ENCODE results near the gene AHNAK.
"Not testable (repeated sequence)": the region's sequence is repeated elsewhere in the genome, so short reads cannot be mapped to it uniquely, and the experiment has no call there.

The AHNAK gene

DNA sequence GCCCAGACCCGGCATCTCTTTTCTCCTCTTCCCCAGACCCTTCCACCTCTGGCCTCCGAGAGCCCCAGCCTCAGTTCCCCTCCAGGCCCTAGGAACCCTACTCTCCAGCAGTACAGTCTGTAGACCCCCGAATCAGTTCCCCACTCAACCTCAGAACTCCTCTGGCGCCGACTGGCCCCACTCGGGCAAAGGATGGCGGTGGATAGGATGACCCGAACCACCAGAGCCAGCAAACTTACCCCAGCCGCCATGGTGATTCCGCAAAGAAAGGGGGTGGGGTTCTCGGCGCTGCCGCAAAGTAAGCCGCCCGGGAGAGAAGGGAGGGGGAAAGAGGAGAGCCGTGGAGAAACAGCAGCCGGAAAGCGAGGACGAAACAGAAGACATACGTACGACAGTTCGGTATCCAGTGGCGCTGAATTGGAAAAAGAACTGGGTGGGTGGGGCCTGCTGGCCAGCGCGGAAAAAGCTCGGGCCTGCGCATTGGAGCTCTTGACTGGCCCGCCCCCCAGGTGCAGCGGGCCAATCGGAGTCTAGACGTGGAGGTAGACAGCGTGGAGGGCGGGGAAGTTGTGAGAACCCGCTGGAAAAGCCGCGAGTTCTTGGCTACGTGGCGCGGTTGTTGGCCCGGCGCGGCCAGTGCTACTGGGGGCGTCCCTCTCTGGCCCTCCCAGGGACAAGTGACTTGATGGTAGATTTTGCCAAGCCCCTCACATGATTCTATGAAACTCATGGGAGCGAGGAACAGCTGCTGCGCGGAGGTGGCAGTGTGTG, 27.2 kb upstream of the AHNAK start, which contains the start of gene EEF1G:
Gene EEF1G, minus strand, starts transcription at position 300 of the 771 bp plus-strand sequence. Its CDS starts 49 bp downstream, at position 251.
- TF ChIP-seq, protein P1, sequence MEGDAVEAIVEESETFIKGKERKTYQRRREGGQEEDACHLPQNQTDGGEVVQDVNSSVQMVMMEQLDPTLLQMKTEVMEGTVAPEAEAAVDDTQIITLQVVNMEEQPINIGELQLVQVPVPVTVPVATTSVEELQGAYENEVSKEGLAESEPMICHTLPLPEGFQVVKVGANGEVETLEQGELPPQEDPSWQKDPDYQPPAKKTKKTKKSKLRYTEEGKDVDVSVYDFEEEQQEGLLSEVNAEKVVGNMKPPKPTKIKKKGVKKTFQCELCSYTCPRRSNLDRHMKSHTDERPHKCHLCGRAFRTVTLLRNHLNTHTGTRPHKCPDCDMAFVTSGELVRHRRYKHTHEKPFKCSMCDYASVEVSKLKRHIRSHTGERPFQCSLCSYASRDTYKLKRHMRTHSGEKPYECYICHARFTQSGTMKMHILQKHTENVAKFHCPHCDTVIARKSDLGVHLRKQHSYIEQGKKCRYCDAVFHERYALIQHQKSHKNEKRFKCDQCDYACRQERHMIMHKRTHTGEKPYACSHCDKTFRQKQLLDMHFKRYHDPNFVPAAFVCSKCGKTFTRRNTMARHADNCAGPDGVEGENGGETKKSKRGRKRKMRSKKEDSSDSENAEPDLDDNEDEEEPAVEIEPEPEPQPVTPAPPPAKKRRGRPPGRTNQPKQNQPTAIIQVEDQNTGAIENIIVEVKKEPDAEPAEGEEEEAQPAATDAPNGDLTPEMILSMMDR (IDR thresholded peaks at IDR 0.05; ENCODE audit: low read length) = no peak
- no peak for TF ChIP-seq EZH2 (IDR thresholded peaks at IDR 0.05; ENCODE audit: borderline replicate concordance, low read length)
- Histone ChIP-seq H3K36me3 (ENCODE audit: insufficient read depth, low read length) (peaks cover 74% of the 10 kb centered on the region), H3F3A (ENCODE audit: insufficient read depth, low read length) (no peaks in the 10 kb centered on the region)

DNA sequence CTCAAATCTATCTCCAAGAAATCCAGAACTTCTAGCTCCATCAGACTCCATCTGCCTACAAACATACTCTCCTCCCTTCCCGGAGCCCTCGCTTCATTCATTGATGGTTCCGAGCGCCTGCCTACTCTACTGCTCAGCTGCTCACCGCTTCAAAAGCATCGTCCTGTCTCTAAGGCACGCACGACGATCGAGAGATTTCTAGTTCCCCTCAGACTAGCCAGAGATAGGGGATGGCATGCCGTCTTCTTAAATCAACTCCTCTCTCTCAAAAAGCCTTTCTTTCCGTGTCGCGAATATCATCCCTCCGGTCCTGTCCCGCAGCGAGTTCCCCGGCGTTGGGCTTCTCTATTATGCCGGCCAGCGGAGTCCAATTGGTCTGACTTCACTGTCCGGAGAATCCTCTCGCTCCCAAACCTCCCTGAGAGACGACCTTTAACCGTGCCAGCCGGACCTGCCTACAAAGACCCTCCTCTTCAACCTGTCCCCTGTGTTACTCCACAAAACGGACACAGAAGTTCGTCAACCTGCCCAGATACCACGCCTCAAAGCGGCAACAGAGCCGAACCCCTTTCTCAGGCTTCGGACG, 26.5 kb upstream of the AHNAK start:
- no peaks in the 10 kb centered on the region for H3K9me3 ChIP-seq (ENCODE audit: low read length)
- H3K9ac ChIP-seq (ENCODE audit: low read length) = peak overlapping the region; percentile 81
- H3K4me3 ChIP-seq (ENCODE audit: low read depth, low read length, poor library complexity, severe bottlenecking) = peak overlapping the region; percentile 77
- H3K9me2 ChIP-seq (ENCODE audit: low read depth, low read length) = no peaks in the 10 kb centered on the region
- peak overlapping the region; percentile 78 for H3K4me2 ChIP-seq (ENCODE audit: low read length)
- H3F3A ChIP-seq (ENCODE audit: insufficient read depth, low read length) = no peaks in the 10 kb centered on the region
- no peaks in the 10 kb centered on the region for H3K27me3 ChIP-seq (ENCODE audit: insufficient read depth, low read length)
- peaks cover 32% of the 10 kb centered on the region for H3K4me1 ChIP-seq (ENCODE audit: insufficient read depth, low read length, severe bottlenecking)
- H3K79me2 ChIP-seq (ENCODE audit: insufficient read depth, low read length) = peaks cover 21% of the 10 kb centered on the region
- H4K20me1 ChIP-seq (ENCODE audit: insufficient read depth, low read length) = no peaks in the 10 kb centered on the region
- TF ChIP-seq EZH2 (IDR thresholded peaks at IDR 0.05; ENCODE audit: borderline replicate concordance, low read length) = no peak
- TF ChIP-seq, protein P1 (IDR thresholded peaks at IDR 0.05; ENCODE audit: low read length) = no peak
- peak overlapping the region; percentile 61 for H3K27ac ChIP-seq (ENCODE audit: low read depth, low read length, poor library complexity, severe bottlenecking)
- peaks cover 74% of the 10 kb centered on the region for H3K36me3 ChIP-seq (ENCODE audit: insufficient read depth, low read length)
- H2AFZ ChIP-seq (ENCODE audit: low read length) = no peak overlapping the region

More for the DNA sequence above, 27.2 kb upstream of the AHNAK start, which contains the start of gene EEF1G:
- peak within 1 kb of the TSS; percentile 77 for H3K4me3 ChIP-seq (ENCODE audit: low read depth, low read length, poor library complexity, severe bottlenecking)
- no peaks in the 10 kb centered on the region for H4K20me1 ChIP-seq (ENCODE audit: insufficient read depth, low read length)
- peak within 1 kb of the TSS; percentile 61 for H3K27ac ChIP-seq (ENCODE audit: low read depth, low read length, poor library complexity, severe bottlenecking)
- peak within 1 kb of the TSS; percentile 81 for H3K9ac ChIP-seq (ENCODE audit: low read length)
- H3K9me3 ChIP-seq (ENCODE audit: low read length) = no peaks in the 10 kb centered on the region
- H2AFZ ChIP-seq (ENCODE audit: low read length) = no peak within 1 kb of the TSS
- peak within 1 kb of the TSS; percentile 93 for H3K4me2 ChIP-seq (ENCODE audit: low read length)
- no peaks in the 10 kb centered on the region for H3K9me2 ChIP-seq (ENCODE audit: low read depth, low read length)
- H3K27me3 ChIP-seq (ENCODE audit: insufficient read depth, low read length) = no peaks in the 10 kb centered on the region
- H3K4me1 ChIP-seq (ENCODE audit: insufficient read depth, low read length, severe bottlenecking) = peaks cover 28% of the 10 kb centered on the region
- H3K79me2 ChIP-seq (ENCODE audit: insufficient read depth, low read length) = peaks cover 21% of the 10 kb centered on the region

DNA sequence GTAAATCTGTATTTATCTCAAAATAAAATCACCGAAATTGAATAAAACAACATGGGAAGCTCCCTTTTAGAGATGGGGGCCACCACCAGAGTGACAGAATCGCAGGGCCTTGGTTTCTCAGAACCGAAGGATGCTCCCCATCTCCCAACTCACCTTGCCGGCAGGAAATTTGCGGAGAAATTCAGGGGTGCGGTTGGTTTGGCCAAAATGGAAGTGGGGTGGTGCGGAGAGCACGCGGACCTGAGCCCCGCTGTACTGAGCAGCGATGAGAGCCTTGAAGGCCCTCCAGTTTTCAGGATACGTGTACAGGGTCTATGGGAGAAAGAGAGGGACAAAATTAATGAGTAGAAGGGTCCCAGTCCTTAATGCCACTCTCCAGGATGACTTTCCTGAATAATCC, 25.8 kb upstream of the AHNAK start:
- Histone ChIP-seq H2AFZ (ENCODE audit: low read length) (no peak overlapping the region), H3K27ac (ENCODE audit: low read depth, low read length, poor library complexity, severe bottlenecking) (peak overlapping the region; percentile 61), H3F3A (ENCODE audit: insufficient read depth, low read length) (no peaks in the 10 kb centered on the region), H3K27me3 (ENCODE audit: insufficient read depth, low read length) (no peaks in the 10 kb centered on the region), H4K20me1 (ENCODE audit: insufficient read depth, low read length) (no peaks in the 10 kb centered on the region), H3K4me2 (ENCODE audit: low read length) (peak overlapping the region; percentile 78), H3K4me1 (ENCODE audit: insufficient read depth, low read length, severe bottlenecking) (peaks cover 38% of the 10 kb centered on the region), H3K9me2 (ENCODE audit: low read depth, low read length) (no peaks in the 10 kb centered on the region), H3K4me3 (ENCODE audit: low read depth, low read length, poor library complexity, severe bottlenecking) (peak overlapping the region; percentile 77), H3K36me3 (ENCODE audit: insufficient read depth, low read length) (peaks cover 76% of the 10 kb centered on the region), H3K79me2 (ENCODE audit: insufficient read depth, low read length) (peaks cover 21% of the 10 kb centered on the region), H3K9ac (ENCODE audit: low read length) (peak overlapping the region; percentile 81), H3K9me3 (ENCODE audit: low read length) (no peaks in the 10 kb centered on the region)
- no peak for TF ChIP-seq EZH2 (IDR thresholded peaks at IDR 0.05; ENCODE audit: borderline replicate concordance, low read length)
- TF ChIP-seq, protein P1 (IDR thresholded peaks at IDR 0.05; ENCODE audit: low read length) = no peak

DNA sequence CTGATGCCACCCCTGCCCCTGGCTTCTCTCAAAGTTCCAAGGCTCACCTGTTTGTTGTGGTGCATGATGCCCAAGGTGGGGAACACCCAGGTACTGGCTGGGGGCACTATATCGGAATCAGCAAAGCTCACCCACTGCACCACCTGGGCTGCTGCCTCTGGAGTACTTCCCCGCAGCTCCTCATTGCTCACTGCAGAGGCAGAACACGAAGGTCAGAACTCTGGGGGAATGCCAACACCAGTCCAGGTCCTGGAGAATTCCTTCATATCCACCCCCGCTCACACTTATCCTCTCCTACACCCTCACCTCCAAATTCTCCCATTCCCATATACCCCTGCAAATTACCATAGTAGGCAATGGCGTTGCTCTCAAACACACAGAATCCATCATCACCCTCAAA, 24.9 kb upstream of the AHNAK start:
- not testable (repeated sequence) for H3K9ac ChIP-seq (ENCODE audit: low read length)

DNA sequence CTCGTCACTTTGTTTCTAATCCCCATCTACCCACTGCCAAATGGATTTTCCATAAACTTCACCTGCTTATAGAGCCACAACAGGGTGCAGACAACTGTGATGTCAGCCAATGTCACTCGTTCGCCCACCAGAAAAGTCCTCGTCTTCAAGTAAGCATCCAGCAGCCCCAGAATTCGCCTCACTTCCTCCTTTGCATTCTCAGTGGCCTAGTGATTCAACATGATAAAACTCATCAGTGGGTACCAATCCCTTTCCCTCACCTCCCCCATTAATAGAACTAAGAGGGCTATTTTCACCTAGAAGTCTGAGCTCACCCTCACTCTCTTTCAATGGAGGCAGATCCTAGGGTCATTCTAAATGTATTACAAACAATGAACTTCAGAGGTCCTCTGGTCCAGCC, 24.3 kb upstream of the AHNAK start:
- not testable (repeated sequence) for H3K9ac ChIP-seq (ENCODE audit: low read length); H3K27me3 ChIP-seq (ENCODE audit: insufficient read depth, low read length); H3K9me2 ChIP-seq (ENCODE audit: low read depth, low read length); H3K4me2 ChIP-seq (ENCODE audit: low read length); H3K9me3 ChIP-seq (ENCODE audit: low read length); H3K27ac ChIP-seq (ENCODE audit: low read depth, low read length, poor library complexity, severe bottlenecking); H2AFZ ChIP-seq (ENCODE audit: low read length); H3F3A ChIP-seq (ENCODE audit: insufficient read depth, low read length); H4K20me1 ChIP-seq (ENCODE audit: insufficient read depth, low read length); H3K4me3 ChIP-seq (ENCODE audit: low read depth, low read length, poor library complexity, severe bottlenecking)
- peaks cover 38% of the 10 kb centered on the region for H3K4me1 ChIP-seq (ENCODE audit: insufficient read depth, low read length, severe bottlenecking)
- peaks cover 77% of the 10 kb centered on the region for H3K36me3 ChIP-seq (ENCODE audit: insufficient read depth, low read length)
- H3K79me2 ChIP-seq (ENCODE audit: insufficient read depth, low read length) = peaks cover 23% of the 10 kb centered on the region

More for the DNA sequence above, 24.9 kb upstream of the AHNAK start:
- Histone ChIP-seq H3K79me2 (ENCODE audit: insufficient read depth, low read length) (peaks cover 21% of the 10 kb centered on the region), H3K36me3 (ENCODE audit: insufficient read depth, low read length) (peaks cover 77% of the 10 kb centered on the region), H3K4me1 (ENCODE audit: insufficient read depth, low read length, severe bottlenecking) (peaks cover 38% of the 10 kb centered on the region), H3K4me2 (ENCODE audit: low read length) (peak overlapping the region; percentile 78; the same call in 1 of the 2 replicates), H3K4me3 (ENCODE audit: low read depth, low read length, poor library complexity, severe bottlenecking) (peak overlapping the region; percentile 77)
- H3K27ac ChIP-seq (ENCODE audit: low read depth, low read length, poor library complexity, severe bottlenecking); H4K20me1 ChIP-seq (ENCODE audit: insufficient read depth, low read length); H3F3A ChIP-seq (ENCODE audit: insufficient read depth, low read length); H2AFZ ChIP-seq (ENCODE audit: low read length); H3K9me2 ChIP-seq (ENCODE audit: low read depth, low read length); H3K27me3 ChIP-seq (ENCODE audit: insufficient read depth, low read length); H3K9me3 ChIP-seq (ENCODE audit: low read length): not testable (repeated sequence)
